Skeletal muscle cell (primary cell): ENCODE results near the gene LHFPL2.

Experiments
- DNase-seq: peaks from one replicate; pipeline ENCODE4 v3.0.0-alpha.2; 2010; ENCODE audit warnings: low read depth
- H3K4me3 ChIP-seq: 2 replicates; pipeline ENCODE4 v1.5.1; 2011; ENCODE audit warnings: low read depth, mild to moderate bottlenecking, control low read depth, low read length, moderate library complexity

LHFPL2 gene

GRCh38 chr5:78587081-78587774 is 61.3 kb downstream of the LHFPL2 start:
- no peak for DNase-seq
- H3K4me3 ChIP-seq = no peak overlapping the region

GRCh38 chr5:78586251-78586650 is 62.3 kb downstream of the LHFPL2 start:
- DNase-seq = peak; percentile 99
- H3K4me3 ChIP-seq = no peak overlapping the region

GRCh38 chr5:78578015-78578414 is 70.6 kb downstream of the LHFPL2 start:
- DNase-seq = no peak
- H3K4me3 ChIP-seq = no peak overlapping the region

GRCh38 chr5:78577071-78577807 is 71.3 kb downstream of the LHFPL2 start:
- H3K4me3 ChIP-seq = no peak overlapping the region
- no peak for DNase-seq

GRCh38 chr5:78576376-78576775 is 72.2 kb downstream of the LHFPL2 start:
- no peak for DNase-seq
- no peak overlapping the region for H3K4me3 ChIP-seq

- H3K4me3 ChIP-seq = no peak overlapping the region
- no peak for DNase-seq
These were observed 73.8 kb downstream of the LHFPL2 start for GRCh38 chr5:78574731-78575161.

- no peak overlapping the region for H3K4me3 ChIP-seq
- peak; percentile 39 for DNase-seq
These were observed 74.4 kb downstream of the LHFPL2 start for GRCh38 chr5:78574131-78574673.

GRCh38 chr5:78573318-78573717 is 75.3 kb downstream of the LHFPL2 start:
- H3K4me3 ChIP-seq = no peak overlapping the region
- no peak for DNase-seq

- no peak overlapping the region for H3K4me3 ChIP-seq
- no peak for DNase-seq
These were observed 77.9 kb downstream of the LHFPL2 start for GRCh38 chr5:78570646-78571045.

GRCh38 chr5:78569441-78569840 is 79.1 kb downstream of the LHFPL2 start:
- peak; percentile 86 for DNase-seq
- no peak overlapping the region for H3K4me3 ChIP-seq

- H3K4me3 ChIP-seq = no peak overlapping the region
- DNase-seq = no peak
These were observed 79.9 kb downstream of the LHFPL2 start for GRCh38 chr5:78568676-78569075.

GRCh38 chr5:78568212-78568611 is 80.4 kb downstream of the LHFPL2 start:
- no peak for DNase-seq
- no peak overlapping the region for H3K4me3 ChIP-seq

- no peak for DNase-seq
- H3K4me3 ChIP-seq = no peak overlapping the region
These were observed 81.0 kb downstream of the LHFPL2 start for GRCh38 chr5:78567617-78568016.

- H3K4me3 ChIP-seq = no peak overlapping the region
- no peak for DNase-seq
These were observed 81.7 kb downstream of the LHFPL2 start for GRCh38 chr5:78566747-78567425.

- no peak overlapping the region for H3K4me3 ChIP-seq
- no peak for DNase-seq
These were observed 83.2 kb downstream of the LHFPL2 start for GRCh38 chr5:78565395-78565794.

- no peak overlapping the region for H3K4me3 ChIP-seq
- DNase-seq = no peak
These were observed 85.0 kb downstream of the LHFPL2 start for GRCh38 chr5:78563621-78564020.

- no peak for DNase-seq
These were observed 85.8 kb downstream of the LHFPL2 start for GRCh38 chr5:78562714-78563330.

GRCh38 chr5:78562001-78562400 is 86.6 kb downstream of the LHFPL2 start:
- no peak for DNase-seq
- no peak overlapping the region for H3K4me3 ChIP-seq

More at GRCh38 chr5:78562714-78563330, 85.8 kb downstream of the LHFPL2 start:
- no peak overlapping the region for H3K4me3 ChIP-seq

GRCh38 chr5:78561261-78561660 is 87.3 kb downstream of the LHFPL2 start:
- no peak overlapping the region for H3K4me3 ChIP-seq
- DNase-seq = no peak
